C4-2B (cell line): Measurements from ENCODE around the gene TLN1.

Experiments
- ZFX ChIP-seq: fragments of 450-650 bp; IDR thresholded peaks from 2 replicates; pipeline ENCODE4 v1.6.1; 2017
- TF ChIP-seq, protein P1 (sequence below): fragments of 450-650 bp; conservative IDR thresholded peaks from 2 replicates; pipeline ENCODE4 v1.5.1; 2017; ENCODE audit warnings: mild to moderate bottlenecking

DNA sequence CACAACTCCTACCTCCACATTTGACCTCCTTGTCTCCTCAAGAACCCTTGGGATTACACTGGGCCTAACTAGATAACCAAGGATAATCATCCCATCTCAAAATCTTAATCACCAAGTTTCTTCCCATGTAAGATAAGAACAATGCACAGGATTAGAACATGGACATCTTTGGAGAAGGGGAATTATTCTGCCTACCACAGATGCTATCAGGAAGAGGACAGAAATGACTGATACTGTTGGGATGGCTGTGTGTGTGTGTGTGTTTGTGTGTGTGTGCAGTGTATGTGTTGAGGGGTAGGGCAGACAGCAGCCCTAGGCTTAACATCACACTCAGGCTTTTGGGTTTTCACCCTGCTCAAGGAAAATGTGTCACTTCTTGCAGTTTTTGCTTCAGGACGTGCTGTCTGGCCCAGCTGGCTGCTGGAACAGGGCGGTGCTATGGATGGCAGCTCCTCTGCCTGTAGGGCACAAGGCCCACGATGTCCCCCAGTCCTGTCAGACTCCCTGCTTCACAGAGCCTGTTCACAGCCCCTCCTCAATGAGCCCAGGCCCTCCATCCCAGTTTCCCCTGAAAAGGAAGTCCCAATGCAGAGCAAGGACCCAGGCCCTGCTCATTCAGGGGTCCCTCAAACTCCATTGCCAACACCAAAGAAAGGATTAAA is 50.5 kb downstream of the TLN1 start:
- TF ChIP-seq, protein P1, sequence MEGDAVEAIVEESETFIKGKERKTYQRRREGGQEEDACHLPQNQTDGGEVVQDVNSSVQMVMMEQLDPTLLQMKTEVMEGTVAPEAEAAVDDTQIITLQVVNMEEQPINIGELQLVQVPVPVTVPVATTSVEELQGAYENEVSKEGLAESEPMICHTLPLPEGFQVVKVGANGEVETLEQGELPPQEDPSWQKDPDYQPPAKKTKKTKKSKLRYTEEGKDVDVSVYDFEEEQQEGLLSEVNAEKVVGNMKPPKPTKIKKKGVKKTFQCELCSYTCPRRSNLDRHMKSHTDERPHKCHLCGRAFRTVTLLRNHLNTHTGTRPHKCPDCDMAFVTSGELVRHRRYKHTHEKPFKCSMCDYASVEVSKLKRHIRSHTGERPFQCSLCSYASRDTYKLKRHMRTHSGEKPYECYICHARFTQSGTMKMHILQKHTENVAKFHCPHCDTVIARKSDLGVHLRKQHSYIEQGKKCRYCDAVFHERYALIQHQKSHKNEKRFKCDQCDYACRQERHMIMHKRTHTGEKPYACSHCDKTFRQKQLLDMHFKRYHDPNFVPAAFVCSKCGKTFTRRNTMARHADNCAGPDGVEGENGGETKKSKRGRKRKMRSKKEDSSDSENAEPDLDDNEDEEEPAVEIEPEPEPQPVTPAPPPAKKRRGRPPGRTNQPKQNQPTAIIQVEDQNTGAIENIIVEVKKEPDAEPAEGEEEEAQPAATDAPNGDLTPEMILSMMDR: no peak
- TF ChIP-seq ZFX: no peak
